Endothelial cell of umbilical vein (primary cell): ENCODE data around the gene AP2A2. TPM values are rescaled to one million over a fixed set of nuclear protein-coding genes. Genes with fewer than 3 reads are reported as not detected.

Experiments
- BruUV-seq: library from RNA; stranded (reverse); fragments of 400-500 nt; replicated peaks from 2 replicates; lab custom pipeline; 2021; lab: Mats Ljungman, UMichigan
- CTCF ChIA-PET: fragments of 300-600, 350-600 bp; sonication (Branson Sonifier 250); formaldehyde crosslinking; loops from one replicate; lab custom pipeline; 2021; ENCODE audit warnings: antibody characterized with exemption, inconsistent platforms; lab: Charles Lee
- POLR2A ChIA-PET: fragments of 300-600, 350-600 bp; sonication (Branson Sonifier 250); formaldehyde crosslinking; loops from one replicate; lab custom pipeline; 2021; ENCODE audit warnings: antibody characterized with exemption, inconsistent platforms; lab: Charles Lee
- DNase-seq: peaks from one replicate; pipeline ENCODE4 v3.0.0-alpha.2; 2011; ENCODE audit warnings: low read depth, low spot score
- FAIRE-seq: peaks from 2 replicates; lab custom pipeline; 2011; peaks lifted over from hg19 to GRCh38; lab: Jason Lieb, UNC
- H2AFZ ChIP-seq: 2 replicates; pipeline ENCODE4 v1.6.0; 2012; ENCODE audit warnings: low read depth, low read length, control low read depth, inconsistent platforms
- H3K27ac ChIP-seq: 2 replicates; pipeline ENCODE4 v1.5.1; 2011; ENCODE audit warnings: low read depth, mild to moderate bottlenecking, control low read depth, low read length, moderate library complexity; ENCODE audit not compliant: insufficient read depth
- H3K27me3 ChIP-seq, 2 experiments: 2 replicates each; pipeline versions ENCODE4 v1.6.0 to v1.6.1; 2011; ENCODE audit warnings: low read length in 2 of 2, mixed read lengths in 1 of 2; ENCODE audit not compliant: control insufficient read depth in 2 of 2, insufficient read depth in 2 of 2
- H3K36me3 ChIP-seq, 2 experiments: 2 replicates in 1 of 2; 3 replicates in 1 of 2; pipeline ENCODE4 v1.5.1; 2011; ENCODE audit warnings: low read length in 2 of 2, mild to moderate bottlenecking in 1 of 2, moderate library complexity in 1 of 2; ENCODE audit not compliant: control insufficient read depth in 2 of 2, insufficient read depth in 2 of 2; ENCODE audit errors: extremely low read depth in 1 of 2
- H3K4me1 ChIP-seq: 3 replicates; pipeline ENCODE4 v1.5.1; 2011; ENCODE audit warnings: mild to moderate bottlenecking, low read length; ENCODE audit not compliant: control insufficient read depth, insufficient read depth; ENCODE audit errors: extremely low read depth
- H3K4me2 ChIP-seq: 2 replicates; pipeline ENCODE4 v1.6.1; 2011; ENCODE audit warnings: low read length, control low read depth, mixed read lengths; ENCODE audit not compliant: insufficient read depth
- H3K4me3 ChIP-seq, 3 experiments: fragments of 200-600 bp in 1 of 3; sonication (generic), shearing (Covaris generic) in 1 of 3; replicated peaks in 1 of 3; 2 replicates each; pipeline ENCODE4 v1.5.1; 2011 to 2016; ENCODE audit warnings: control low read depth in 3 of 3, low read length in 3 of 3, mild to moderate bottlenecking in 2 of 3, inconsistent platforms in 1 of 3, low read depth in 1 of 3, moderate library complexity in 1 of 3; ENCODE audit not compliant: insufficient read depth in 1 of 3
- H3K79me2 ChIP-seq: 2 replicates; pipeline ENCODE4 v1.6.0; 2012; ENCODE audit warnings: low read length, inconsistent platforms; ENCODE audit not compliant: control insufficient read depth, insufficient read depth
- H3K9ac ChIP-seq: replicated peaks from 2 replicates; pipeline ENCODE3; 2011; ENCODE audit warnings: low read length, control low read depth; ENCODE audit not compliant: insufficient read depth; ENCODE audit errors: extremely low read depth
- H3K9me1 ChIP-seq: replicated peaks from 3 replicates; pipeline ENCODE4 v1.6.0; 2011; ENCODE audit warnings: mild to moderate bottlenecking, low read length; ENCODE audit not compliant: control insufficient read depth, insufficient read depth; ENCODE audit errors: extremely low read depth
- H3K9me3 ChIP-seq: replicated peaks from 2 replicates; pipeline ENCODE4 v1.5.1; 2012; ENCODE audit warnings: low read length, inconsistent platforms; ENCODE audit not compliant: control insufficient read depth, insufficient read depth
- H4K20me1 ChIP-seq: replicated peaks from 2 replicates; pipeline ENCODE3; 2011; ENCODE audit warnings: mild to moderate bottlenecking, low read length; ENCODE audit not compliant: control insufficient read depth, insufficient read depth; ENCODE audit errors: extremely low read depth
- EZH2 ChIP-seq: IDR thresholded peaks from 2 replicates; pipeline ENCODE4 v1.6.1; 2012; ENCODE audit warnings: borderline replicate concordance, low read depth, mild to moderate bottlenecking, moderate library complexity, low read length, inconsistent platforms; ENCODE audit not compliant: severe bottlenecking
- FOS ChIP-seq: IDR thresholded peaks from 2 replicates; pipeline ENCODE4 v1.6.1; 2011; ENCODE audit warnings: mild to moderate bottlenecking, low read length, moderate library complexity, borderline replicate concordance; ENCODE audit not compliant: insufficient read depth
- GATA2 ChIP-seq: IDR thresholded peaks from 2 replicates; pipeline ENCODE4 v1.7.0; 2011; ENCODE audit warnings: low read depth, mild to moderate bottlenecking, moderate library complexity, mixed read lengths, low read length; ENCODE audit not compliant: insufficient read length, insufficient read depth
- JUN ChIP-seq: IDR thresholded peaks from 2 replicates; pipeline ENCODE4 v1.6.1; 2011; ENCODE audit warnings: borderline replicate concordance, low read depth; ENCODE audit not compliant: insufficient read length, insufficient read depth
- MYC ChIP-seq: IDR thresholded peaks from one replicate; pipeline ENCODE4 v1.6.1; 2011; ENCODE audit warnings: mild to moderate bottlenecking, low read depth, low read length
- POLR2A ChIP-seq: IDR thresholded peaks from 2 replicates; pipeline ENCODE4 v1.6.1; 2012; ENCODE audit warnings: low read depth, mild to moderate bottlenecking, control low read depth, low read length
- POLR2AphosphoS5 ChIP-seq: IDR thresholded peaks from 2 replicates; pipeline ENCODE4 v1.6.1; 2012; ENCODE audit warnings: low read depth, mild to moderate bottlenecking, control low read depth, low read length, moderate library complexity; ENCODE audit not compliant: insufficient read depth
- dilution Hi-C: fragments of 300-500 bp; cut with MboI; formaldehyde crosslinking; loops from one replicate; pipeline ENCODE4 v1.15.0; 2019; ENCODE audit warnings: low sequenced_read_pairs; ENCODE audit not compliant: extremely low pct_ligation_motif_present
- intact Hi-C: fragments of 100-400 bp; cut with micrococcal nuclease; formaldehyde crosslinking; loops from one replicate; pipeline ENCODE4 v1.10.0; 2022
- polyA plus RNA-seq, 4 experiments: library from polyadenylated mRNA; depleted of rRNA in 3 of 4; stranded (reverse) in 3 of 4; unstranded in 1 of 4; fragments of >200 nt; gene quantifications; 2 replicates each; pipeline versions ENCODE4 v1.2.1 to v1.2.3, GENCODE V29; 2011 to 2012; ENCODE audit warnings: missing spikeins in 1 of 4
- total RNA-seq: library from RNA; stranded (reverse); gene quantifications from 2 replicates; pipeline ENCODE4 v1.2.3, GENCODE V29; 2021
- TF ChIP-seq, protein P1 (sequence below): IDR thresholded peaks from 2 replicates; pipeline ENCODE4 v1.6.1; 2011; ENCODE audit not compliant: insufficient read depth, insufficient read length
- TF ChIP-seq, protein P2 (sequence below), 2 donors: IDR thresholded peaks; 1 replicate in 1 of 2; 2 replicates in 1 of 2; pipeline ENCODE4 v1.5.1; 2011; ENCODE audit warnings: low read length in 2 of 2, mild to moderate bottlenecking in 2 of 2, moderate library complexity in 2 of 2, control low read depth in 1 of 2, inconsistent platforms in 1 of 2, low read depth in 1 of 2; ENCODE audit not compliant: insufficient read depth in 1 of 2; ENCODE audit errors: extremely low read depth in 1 of 2

Gene AP2A2
- total and polyA plus RNA-seq, 2 donors (not counting 3 experiments of a cell fraction or from before 2014, with no cell fraction given) = 89.5 to 92.6 TPM

DNA sequence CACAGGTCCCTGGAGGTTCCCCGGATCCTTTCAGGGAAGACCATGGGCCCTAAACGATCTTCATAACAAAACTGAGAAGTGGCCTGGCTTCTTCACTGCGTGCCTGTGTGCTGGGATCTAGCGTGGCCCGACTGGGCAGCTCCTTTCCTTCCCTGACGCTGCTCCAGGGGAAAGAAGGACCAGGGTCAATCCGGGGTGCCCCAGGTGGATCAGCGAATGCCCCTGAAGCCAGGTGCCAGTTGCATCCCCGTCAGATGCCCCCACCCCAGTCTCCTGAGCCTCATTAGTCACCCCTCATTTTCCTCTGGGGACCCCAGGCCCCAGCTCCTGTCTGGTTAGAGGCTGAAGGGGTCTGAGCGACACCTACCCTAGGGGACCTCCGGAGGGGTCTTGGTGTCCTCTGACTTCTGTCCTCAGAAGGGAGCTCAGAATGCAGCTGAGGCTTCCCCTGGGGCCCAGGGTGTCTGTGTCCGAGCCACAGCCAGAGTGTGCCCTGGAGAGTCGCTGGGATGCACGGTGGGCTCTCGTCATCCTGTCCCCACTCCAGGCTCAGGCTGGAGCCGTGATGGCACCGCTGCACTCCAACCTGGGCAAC lies 129.5 kb downstream of the AP2A2 start:
- Histone ChIP-seq H3K9ac (no peak overlapping the region), H3K9me3 (no peaks in the 10 kb centered on the region), H3K27ac (no peak overlapping the region), H2AFZ (no peak overlapping the region), H3K4me3 (no peak overlapping the region), H4K20me1 (no peaks in the 10 kb centered on the region), H3K79me2 (no peaks in the 10 kb centered on the region), H3K4me2 (no peak overlapping the region), H3K9me1 (no peaks in the 10 kb centered on the region), H3K27me3 (no peaks in the 10 kb centered on the region), H3K36me3 (no peaks in the 10 kb centered on the region), H3K4me1 (no peaks in the 10 kb centered on the region)
- no peak for DNase-seq
- ChIA-PET POLR2A (no interaction called here), CTCF (interaction anchor here (0.9 to 1.9 kb wide), 3 partner anchors 10 to 519 kb away, joined by 4 to 5 read pairs (median 5); no protein-coding TSS in a partner anchor)
- dilution Hi-C loops = no loop called here
- no TSS peak for BruUV-seq
- intact Hi-C loops = no loop called here
- FAIRE-seq = no peak
- TF ChIP-seq POLR2AphosphoS5 (no peak), FOS (no peak), POLR2A (no peak), MYC (no peak), JUN (no peak), EZH2 (no peak), GATA2 (no peak)
- TF ChIP-seq, protein P1, sequence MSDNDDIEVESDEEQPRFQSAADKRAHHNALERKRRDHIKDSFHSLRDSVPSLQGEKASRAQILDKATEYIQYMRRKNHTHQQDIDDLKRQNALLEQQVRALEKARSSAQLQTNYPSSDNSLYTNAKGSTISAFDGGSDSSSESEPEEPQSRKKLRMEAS = no peak
- TF ChIP-seq, protein P2, sequence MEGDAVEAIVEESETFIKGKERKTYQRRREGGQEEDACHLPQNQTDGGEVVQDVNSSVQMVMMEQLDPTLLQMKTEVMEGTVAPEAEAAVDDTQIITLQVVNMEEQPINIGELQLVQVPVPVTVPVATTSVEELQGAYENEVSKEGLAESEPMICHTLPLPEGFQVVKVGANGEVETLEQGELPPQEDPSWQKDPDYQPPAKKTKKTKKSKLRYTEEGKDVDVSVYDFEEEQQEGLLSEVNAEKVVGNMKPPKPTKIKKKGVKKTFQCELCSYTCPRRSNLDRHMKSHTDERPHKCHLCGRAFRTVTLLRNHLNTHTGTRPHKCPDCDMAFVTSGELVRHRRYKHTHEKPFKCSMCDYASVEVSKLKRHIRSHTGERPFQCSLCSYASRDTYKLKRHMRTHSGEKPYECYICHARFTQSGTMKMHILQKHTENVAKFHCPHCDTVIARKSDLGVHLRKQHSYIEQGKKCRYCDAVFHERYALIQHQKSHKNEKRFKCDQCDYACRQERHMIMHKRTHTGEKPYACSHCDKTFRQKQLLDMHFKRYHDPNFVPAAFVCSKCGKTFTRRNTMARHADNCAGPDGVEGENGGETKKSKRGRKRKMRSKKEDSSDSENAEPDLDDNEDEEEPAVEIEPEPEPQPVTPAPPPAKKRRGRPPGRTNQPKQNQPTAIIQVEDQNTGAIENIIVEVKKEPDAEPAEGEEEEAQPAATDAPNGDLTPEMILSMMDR (IDR thresholded peaks at IDR 0.05; ENCODE audit: extremely low read depth in 1 of 2, insufficient read depth in 1 of 2, low read depth in 1 of 2, low read length in 2 of 2) = no peak
